GM18909 (cell line): ENCODE measurements around the gene FZD2.
"Not testable (repeated sequence)": the region's sequence is repeated elsewhere in the genome, so short reads cannot be mapped to it uniquely, and the experiment has no call there.

Experiments used
- ATAC-seq: cut with Tn5 transposase; IDR thresholded peaks from one replicate; pipeline ENCODE4 v1.9.1; 2021; ENCODE audit warnings: mild to moderate bottlenecking; ENCODE audit not compliant: unreplicated experiment, poor library complexity

Gene FZD2

GRCh38 chr17:44556832-44557606, at the start of gene FZD2:
Gene FZD2, plus strand, starts transcription at chr17:44557484. Its CDS starts 205 bp downstream, at chr17:44557689.
- ATAC-seq: peak; percentile 71

GRCh38 chr17:44511241-44512134, 45.8 kb upstream of the FZD2 start:
- not testable (repeated sequence) for ATAC-seq

GRCh38 chr17:44518032-44518431, 39.3 kb upstream of the FZD2 start:
- ATAC-seq: no peak

- ATAC-seq: no peak
Observed at GRCh38 chr17:44522883-44523671, 34.2 kb upstream of the FZD2 start.

GRCh38 chr17:44523672-44523972, 33.7 kb upstream of the FZD2 start:
- ATAC-seq: no peak

- ATAC-seq: no peak
Observed at GRCh38 chr17:44527102-44527501, 30.2 kb upstream of the FZD2 start.

- ATAC-seq: no peak
Observed at GRCh38 chr17:44527954-44528353, 29.3 kb upstream of the FZD2 start.

- no peak for ATAC-seq
Observed at GRCh38 chr17:44529864-44530263, 27.4 kb upstream of the FZD2 start.

- no peak for ATAC-seq
Observed at GRCh38 chr17:44530896-44531418, 26.3 kb upstream of the FZD2 start.

- no peak for ATAC-seq
Observed at GRCh38 chr17:44533533-44534246, 23.6 kb upstream of the FZD2 start.

- no peak for ATAC-seq
Observed at GRCh38 chr17:44536090-44536953, 21.0 kb upstream of the FZD2 start.

GRCh38 chr17:44537922-44538321, 19.4 kb upstream of the FZD2 start:
- not testable (repeated sequence) for ATAC-seq

GRCh38 chr17:44539673-44540072, 17.6 kb upstream of the FZD2 start:
- ATAC-seq: no peak

- no peak for ATAC-seq
Observed at GRCh38 chr17:44540246-44541084, 16.8 kb upstream of the FZD2 start.

- no peak for ATAC-seq
Observed at GRCh38 chr17:44541884-44542581, 15.3 kb upstream of the FZD2 start.

- no peak for ATAC-seq
Observed at GRCh38 chr17:44543213-44543904, 13.9 kb upstream of the FZD2 start.
